NCI-H1436 (cell line): ENCODE results near the gene MAP3K5.
"Not testable (repeated sequence)": the region's sequence is repeated elsewhere in the genome, so short reads cannot be mapped to it uniquely, and the experiment has no call there.

Source experiments
- DNase-seq: peaks from one replicate; lab custom pipeline; 2025; lab: John Stamatoyannopoulos, UW

Gene MAP3K5

DNA sequence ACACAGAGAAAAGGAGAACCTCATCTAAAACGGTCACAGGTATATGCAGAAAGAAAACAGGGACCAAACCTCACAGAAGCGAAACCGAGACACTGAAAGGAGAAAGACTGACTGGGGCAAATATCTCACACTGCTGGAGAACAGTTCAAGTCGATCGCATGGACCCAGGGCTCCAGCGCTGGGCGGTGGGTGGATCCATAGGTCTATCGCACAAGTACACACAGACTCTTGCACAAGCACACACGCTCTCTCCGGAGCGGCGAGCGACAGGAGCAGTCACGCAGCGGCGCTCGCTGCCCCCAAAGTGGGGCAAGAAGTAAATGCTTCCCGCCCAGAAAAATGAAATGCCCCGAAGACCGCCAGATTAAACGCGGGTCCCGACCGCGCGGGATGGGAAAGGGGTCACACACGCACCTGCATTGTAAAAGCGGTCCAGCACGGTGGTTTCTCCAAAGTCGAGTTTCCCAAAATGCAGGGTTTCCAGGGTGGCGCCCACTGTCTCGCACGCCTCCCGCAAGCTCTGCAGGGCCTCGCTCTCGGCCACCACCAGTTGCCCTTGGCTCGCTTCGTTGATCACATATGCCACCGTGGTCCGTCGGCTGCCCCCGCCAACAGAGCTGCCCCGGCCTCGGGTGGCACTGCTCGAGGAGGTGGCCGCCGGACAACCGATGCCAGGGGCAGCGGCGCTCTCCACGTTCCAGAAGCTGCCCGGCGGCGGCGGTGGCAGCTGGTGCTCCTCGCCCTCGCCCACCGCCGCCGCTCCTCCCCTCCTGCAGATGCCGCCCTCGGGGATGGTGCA lies 782 bp downstream of the MAP3K5 start:
- DNase-seq = peak; percentile 20

DNA sequence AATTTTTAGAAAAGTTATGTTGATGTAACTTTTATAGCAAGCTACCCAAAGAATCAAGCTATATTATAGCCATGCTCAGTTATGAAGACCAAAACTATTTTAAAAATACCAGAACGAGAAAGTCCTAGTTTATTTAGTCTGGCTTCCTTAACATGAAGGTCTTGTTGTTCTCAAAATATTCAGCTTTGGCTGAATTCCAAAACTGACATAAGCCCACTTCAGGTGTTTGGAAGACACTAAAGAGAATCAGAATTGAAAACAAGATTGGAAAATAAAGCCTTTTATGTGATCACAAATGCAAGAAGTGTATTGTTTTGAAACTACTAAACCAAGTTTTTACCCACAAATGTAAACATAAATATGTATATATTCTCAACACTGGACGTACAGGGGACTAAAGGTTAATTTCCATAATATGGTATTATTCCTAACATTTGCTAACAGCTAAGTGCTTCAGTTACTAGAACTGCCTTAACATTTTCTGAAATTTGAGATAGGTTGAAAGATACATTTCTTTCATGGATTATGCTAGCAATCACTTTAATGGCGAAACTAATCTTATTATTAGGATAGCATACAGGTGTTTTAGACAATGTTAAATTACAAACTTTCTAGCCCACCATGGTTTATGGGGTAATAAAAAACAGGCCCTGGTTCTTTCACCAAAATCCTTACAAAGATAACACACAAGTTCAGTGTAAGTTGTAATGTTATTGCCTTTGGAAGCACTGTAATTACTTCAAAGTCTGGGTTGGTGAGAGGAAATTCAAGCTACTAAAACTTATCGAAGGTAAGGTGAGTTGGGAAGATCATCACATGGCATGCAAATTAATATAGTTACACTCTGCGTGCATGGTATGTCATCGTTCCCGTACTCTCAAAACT lies 1.6 kb downstream of the MAP3K5 start:
- no peak for DNase-seq

DNA sequence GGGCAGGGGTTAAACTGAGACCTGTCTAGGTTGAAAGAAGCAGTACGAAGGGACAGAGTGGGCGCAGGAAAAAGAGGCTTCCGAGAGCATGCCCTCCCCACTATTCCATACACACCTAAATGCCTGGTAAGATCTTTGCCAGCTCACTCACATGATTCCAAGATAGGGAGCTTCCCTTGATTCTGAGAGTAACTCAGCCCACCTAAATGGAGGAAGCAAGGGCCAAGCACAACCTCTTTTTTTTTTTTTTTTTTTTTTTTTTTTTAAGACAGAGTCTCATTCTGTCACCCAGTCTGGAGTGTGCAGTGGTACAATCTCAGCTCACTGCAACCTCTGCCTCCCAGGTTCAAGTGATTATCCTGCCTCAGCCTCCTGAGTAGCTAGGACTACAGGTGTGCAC lies 2.8 kb downstream of the MAP3K5 start:
- DNase-seq = not testable (repeated sequence)

DNA sequence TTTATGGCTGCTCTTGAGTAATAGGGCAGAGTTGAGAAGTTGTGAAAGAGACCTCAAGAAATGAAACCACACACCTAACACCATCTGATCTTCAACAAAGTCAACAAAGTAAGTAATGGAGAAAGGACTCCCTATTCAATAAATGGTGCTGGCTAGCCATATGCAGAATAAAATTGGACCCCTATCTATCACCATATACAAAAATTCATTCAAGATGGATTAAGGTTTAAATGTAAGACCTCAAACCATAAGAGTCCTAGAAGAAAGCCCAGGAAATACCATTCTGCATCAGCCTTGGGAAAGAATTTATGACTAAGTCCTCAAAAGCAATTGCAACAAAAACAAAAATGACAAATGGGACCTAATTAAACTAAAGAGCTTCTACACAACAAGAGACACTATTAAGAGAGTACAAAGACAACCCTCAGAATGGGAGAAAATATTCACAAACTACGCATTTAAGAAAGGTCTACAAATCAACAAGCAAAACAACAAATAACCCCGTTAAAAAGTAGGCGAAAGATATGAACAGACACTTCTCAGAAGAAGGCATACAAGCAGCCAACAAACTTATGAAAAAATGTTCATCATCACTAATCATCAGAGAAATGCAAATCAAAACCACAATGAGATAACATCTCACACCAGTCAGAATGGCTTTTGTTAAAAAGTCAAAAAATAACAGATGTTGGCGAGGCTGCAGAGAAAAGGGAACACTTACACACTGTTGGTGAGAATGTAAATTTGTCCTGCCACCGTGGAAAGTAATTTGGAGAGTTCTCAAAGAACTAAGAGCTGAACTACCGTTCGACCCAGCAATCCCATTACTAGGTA lies 4.0 kb downstream of the MAP3K5 start:
- DNase-seq = no peak

DNA sequence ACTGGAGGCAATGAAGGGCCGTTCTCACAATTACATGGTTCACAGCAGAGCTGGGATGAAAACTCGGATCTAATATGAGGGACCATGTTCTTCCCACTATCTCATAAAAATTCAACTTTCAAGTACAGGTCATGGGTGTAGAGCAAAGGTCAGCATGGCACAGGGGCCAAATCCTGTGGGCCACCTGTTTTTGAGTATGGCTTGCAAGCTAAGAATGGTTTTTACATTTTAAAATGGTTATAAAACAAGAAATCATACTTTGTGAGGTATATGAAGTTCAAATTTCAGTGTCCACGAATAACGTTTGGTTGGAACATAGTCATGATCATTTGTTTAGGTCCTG lies 4.6 kb downstream of the MAP3K5 start:
- no peak for DNase-seq

DNA sequence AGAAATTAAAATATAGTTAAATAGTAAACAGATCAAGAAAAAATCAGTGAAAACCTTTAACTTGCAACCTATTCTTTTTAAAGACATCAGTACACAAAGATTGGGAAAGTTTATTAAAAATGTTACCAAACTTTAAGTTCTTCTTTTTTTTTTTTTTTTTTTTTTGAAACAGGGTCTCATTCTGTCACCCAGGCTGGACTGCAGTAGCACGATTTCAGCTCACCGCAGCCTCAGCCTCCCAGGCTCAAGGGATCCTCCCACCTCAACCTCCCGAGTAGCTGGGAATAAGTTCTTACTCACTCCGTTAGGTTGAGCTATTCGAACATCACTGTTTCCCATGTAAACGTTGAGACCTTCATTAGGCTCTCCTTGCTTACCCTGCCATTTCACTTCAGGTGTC lies 5.6 kb downstream of the MAP3K5 start:
- DNase-seq = no peak

DNA sequence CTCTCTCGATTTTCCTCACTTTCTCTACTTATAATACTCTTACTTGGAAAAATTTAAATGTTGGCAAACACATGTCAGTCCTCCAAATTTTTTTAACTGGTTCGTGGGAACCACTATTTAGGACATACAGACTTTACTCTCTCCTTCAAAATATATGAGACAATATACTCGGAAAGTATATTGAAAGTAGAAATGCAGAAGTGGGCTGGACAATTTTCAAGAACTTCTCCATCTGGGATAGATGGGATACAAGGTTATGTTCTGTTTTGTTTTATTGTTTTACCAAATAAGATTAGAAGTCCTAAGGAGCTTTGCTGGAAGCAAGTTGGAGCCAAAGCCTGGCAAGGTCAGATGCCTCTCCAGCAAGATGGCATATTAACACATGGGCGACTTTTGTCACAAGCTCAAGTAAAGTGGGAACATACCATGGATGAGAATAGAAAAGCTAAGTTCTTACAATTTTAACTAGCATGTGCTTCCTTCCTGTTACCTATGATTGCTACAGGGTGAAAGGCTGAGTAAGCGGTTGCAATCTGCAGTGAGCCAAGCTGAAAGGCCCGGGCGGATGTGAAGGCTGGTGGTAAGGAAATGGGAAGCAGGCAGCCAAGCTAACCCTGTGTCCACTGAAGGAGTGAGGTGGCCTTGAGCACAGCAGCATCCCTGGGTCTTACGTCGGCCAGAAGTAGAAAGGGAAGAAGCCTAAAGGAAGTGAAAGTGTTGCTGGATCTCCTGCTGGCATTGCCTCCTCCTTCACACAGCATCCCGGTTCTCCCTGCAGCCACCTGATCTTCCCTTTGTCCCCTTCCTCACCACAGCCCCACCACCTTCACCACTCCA lies 7.1 kb downstream of the MAP3K5 start:
- no peak for DNase-seq

DNA sequence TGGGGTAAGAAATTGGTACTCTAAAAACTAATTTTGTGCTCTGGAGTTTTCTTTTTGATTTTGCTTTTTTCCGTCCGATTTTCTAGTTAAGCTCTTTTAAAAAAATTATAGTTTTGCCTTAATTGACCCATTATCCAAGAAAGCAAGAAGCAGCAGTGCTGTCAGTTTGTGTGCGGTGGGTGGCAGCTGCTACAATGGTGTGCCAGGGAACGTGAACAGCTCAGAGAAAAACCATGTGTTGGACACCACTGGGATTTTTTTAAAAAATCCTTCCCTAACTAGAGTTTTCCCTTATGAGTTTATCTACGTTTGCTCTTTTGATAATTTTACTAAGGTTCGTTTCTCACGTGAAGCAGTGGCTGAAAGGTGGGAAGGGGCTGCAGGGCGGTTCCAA lies 8.0 kb downstream of the MAP3K5 start:
- no peak for DNase-seq

DNA sequence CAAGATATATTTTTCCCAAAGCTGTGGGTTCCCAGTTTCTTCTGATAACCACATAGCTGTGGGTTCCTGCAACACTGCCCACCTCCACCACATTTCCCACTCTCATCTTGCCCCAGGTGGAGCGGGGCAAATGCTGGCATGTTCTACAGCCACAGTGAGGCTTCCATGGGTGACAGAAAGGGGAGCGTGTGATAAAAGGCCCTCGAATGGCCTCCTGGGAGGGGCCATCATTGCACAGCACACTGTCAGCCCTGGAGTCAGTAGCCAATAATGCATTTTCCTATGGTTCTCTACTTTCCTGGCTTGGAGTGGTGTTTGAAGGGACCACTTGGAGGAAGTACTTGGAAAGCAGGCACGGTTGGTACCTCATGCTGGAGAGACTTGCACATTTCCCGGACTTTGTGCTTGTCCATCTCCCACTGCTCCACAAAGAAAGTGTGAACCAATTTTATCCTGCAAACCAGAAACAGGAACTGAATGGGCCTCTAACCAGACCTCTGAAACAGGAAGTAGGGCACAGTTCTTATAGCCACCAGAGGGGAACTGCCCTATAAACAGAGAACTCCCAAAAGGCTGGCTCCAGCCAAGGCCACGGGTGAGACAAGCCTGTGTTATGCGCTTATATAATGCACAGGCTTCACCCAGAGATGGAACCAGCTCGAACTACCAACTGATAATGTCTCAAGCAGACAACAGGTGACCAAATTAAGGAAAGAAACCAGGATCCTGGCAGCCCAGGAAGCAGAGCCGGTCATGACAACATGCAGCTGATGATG lies 8.6 kb downstream of the MAP3K5 start:
- DNase-seq = no peak

DNA sequence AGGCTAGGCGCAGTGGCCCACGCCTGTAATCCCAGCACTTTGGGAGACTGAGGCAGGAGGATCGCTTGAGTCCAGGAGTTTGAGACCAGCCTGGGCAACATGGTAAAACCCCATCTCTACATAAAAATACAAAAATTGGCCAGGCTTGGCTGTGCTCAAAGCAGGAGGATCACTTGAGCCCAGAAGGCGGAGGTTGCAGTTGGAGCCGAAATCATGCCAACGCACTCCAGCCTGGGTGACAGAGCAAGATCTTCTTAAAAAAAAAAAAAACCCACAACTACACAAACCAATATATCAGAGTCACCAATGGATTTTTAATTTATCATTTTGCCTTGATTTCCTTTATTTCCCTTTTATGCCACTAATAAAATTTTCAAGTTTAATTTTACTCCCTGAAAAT lies 9.3 kb downstream of the MAP3K5 start:
- no peak for DNase-seq

DNA sequence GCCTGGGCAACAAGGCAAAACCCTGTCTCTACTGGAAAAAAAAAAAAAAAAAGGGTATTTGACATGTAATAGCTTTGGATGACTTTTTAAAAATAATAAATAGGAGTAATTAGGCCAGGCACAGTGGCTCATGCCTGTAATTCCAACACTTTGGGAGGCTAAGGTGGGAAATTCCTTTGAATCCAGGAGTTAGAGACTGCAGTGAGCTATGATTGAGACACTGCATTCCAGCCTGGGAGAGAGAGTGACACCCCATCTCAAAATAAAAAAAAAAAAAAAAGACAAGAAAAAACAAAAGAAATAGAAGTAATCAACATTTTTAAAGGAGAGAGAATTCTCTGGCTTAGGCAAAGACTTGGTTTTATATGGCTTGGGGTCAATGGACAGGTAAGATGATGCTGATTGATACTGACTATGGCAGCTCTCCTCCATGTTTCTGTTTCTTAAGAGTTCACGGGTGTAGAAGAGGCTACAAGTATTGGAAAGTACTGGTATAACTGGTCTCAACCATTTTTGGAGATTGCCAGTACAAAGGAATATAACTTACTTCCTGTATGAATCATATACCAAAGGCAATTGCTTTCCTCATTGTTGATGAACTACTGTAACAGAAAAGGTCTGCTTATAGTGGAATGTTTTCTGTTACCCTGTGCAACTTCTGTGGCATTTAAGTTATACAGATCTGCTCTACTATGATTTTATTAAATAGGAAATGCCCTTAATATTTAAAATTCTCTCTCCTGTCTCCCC lies 10.1 kb downstream of the MAP3K5 start:
- no peak for DNase-seq

DNA sequence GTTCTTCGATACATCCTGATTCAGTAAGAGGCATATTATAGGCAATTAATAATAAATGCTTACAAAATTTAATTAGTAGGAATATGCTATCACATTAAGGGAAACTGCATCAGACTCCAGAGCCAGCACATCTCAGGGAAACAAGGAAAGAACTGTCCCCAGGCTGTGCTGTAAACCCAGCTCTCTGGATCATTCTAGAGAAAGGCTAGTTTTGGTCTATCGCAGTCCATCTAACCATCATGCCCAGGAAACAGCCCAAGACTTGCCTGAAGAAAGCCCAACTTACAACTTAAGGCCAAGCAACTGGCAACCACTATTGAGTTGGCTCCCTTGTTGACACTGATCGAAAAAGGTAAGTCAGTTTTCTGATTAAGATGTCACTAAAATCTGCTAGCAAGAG lies 11.3 kb downstream of the MAP3K5 start:
- DNase-seq = no peak

DNA sequence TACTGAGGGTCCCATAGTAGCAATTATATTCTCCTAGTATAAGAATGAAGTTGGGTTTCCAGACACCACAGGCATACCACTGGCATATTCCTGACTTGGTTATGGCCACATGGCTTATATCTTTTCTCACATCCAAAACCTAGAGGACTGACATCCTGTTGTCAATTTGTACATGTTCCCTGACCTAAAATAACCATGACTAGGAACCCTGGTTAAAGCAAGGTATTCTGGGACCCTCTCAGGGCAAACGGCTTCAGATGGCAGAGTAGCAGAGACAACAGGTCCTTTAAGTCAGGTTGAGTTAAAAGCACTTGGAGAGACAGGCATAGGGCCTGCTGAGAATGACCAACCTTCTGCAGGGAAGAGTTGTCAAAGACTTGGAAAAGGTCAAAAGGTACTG lies 12.6 kb downstream of the MAP3K5 start:
- DNase-seq = no peak

DNA sequence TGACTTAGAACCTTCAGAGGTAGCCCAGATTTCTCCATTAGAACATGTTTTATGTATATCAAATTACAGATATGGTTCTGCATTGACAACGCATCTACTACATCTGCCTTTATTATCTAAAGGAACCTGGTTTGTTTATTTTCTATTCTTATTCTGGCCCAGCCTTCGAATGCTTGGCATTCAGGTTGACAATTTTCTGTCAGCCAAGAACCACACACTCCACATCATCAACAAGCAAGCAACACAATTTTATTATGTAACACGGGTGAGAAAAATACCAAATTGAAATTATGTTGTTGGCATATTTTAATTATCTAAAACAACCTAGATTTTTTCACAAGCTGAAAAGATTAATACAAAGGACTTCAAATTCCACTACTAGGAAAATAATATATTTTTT lies 14.6 kb downstream of the MAP3K5 start:
- no peak for DNase-seq

DNA sequence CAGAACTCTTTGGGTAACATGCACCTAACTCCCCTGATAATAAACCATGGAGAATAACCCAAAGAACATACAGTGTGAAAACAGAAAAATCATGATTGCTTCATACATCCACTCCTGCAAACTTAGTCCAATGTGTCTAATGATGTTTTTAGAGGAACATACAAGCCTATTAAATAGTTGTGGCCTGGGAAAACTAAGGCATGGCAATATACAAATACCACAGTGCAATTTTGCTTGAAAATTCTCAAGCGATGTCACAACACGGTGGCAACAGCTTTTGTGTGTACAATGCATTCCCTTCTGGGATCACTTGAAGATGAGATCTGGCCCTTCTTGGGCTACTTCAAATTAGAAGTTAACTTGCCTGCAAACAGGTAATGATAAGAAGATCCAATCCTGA lies 16.7 kb downstream of the MAP3K5 start:
- DNase-seq = no peak

DNA sequence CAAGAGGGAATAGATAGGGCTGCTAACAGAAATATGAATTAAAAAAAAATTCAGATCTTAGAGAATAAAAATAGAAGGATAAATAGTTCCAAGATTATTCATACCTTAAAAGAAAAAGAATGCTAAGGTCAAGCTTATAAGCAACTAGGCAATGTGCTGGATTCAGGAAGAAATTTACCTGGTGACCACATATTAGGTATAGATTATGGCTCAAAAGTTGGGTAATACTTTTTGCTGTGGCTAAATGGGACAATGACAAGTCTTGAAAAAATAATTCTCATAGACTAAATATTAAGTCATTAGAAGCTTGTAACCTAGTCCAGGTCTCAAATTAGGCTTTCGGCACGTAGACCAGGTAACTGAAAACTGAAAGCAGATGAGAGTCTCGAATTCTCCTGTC lies 17.2 kb downstream of the MAP3K5 start:
- no peak for DNase-seq

DNA sequence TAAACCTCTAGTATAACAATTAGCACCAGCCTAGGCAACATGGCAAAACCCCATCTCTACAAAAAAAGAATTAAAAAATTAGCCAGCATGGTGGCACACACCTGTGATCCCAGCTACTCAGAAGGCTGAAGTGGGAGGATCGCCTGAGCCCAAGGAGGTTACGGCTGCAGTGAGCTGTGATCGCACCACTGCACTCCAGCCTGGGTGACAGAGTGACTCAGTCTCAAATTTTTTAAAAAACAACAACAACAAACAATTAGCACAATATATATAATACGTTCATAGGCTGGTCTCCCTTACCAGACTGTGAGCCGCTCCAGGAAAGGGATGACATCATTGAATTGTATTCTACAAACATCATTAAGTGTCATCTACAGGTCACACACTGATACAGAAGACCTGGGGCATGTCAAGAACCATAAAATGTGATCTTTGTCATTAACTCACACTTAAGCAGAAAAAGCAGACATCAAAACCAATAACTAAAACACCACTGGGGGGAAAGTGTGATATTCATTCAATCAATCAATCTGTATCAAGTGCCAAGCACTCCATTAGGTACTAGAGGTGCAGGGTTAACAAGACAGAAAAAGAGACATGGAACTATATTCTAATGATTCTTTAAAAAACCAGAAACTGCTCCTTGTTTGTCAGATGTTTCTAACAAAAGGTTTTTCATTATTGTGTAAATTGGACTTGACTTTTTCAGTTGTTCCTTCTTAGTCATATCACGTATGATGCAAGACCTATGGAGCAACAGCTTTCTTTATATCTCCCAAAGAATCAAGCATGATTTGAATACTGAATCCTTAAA lies 17.8 kb downstream of the MAP3K5 start:
- DNase-seq = no peak

DNA sequence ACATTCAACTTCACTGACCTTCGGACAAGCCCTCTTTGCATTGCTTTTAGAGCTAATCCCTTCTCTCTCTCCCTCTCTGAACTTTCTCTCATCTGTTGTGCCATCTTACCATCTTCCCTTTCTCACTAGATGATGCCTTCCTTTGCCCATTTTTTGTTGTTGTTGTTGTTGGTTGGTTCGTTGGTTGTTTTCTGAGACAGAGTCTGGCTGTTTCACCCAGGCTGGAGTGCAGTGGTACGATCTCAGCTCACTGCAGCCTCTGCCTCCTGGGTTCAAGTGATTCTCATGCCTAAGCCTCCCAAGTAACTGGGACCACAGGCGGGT lies 18.8 kb downstream of the MAP3K5 start:
- DNase-seq = no peak

DNA sequence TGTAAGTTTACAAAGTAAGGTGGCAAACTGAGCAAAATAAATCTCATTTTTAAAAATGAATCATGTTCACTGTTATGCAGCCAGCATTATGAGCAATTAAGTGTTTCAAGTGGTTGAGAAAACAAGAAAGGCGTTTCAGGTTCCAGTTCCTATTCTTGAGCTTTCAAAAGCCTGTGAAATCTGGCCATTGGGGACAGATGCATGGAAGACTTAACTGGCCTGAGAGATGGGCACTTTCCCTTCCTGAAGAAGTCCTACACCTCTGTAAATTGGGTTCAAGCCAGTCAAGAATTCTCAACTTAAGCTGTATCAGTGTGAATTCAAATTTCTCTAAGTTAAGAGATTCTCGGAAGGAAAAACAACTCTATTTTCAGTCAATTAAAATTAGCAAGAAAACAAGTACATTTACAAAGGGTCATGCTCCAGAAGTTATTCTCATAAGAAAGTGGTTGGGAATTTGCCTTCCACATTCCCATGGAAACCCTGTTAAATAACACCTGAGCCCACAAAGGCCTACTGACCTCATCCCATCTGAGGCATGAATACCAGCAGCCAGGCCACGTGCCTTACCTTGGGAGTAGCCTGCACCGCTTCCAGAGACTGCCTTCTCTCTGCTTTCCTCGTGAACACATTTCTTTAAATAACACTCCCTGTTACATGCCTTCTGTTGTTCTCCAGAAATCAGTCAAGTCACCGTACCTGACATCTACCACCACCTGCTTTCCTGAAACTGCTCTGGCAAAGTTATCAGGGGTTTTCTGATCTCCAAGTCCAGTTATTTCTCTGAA lies 19.4 kb downstream of the MAP3K5 start:
- no peak for DNase-seq
